CD4-positive, alpha-beta T cell treated with Interferon alpha-2 for 1 hour (primary cell): ENCODE results near the gene DNM3.

ENCODE experiments used
- DNase-seq, 2 donors: peaks; one replicate each; pipeline ENCODE4 v3.0.0-alpha.2; 2020 to 2022

DNM3 gene

GRCh38 chr1:172442843-172443565 is 601.7 kb downstream of the DNM3 start:
- DNase-seq = no peak

GRCh38 chr1:172443666-172444453 is 602.6 kb downstream of the DNM3 start, which contains the start of gene PIGC:
PIGC (minus strand) TSS chr1:172444069; CDS start chr1:172442622, 1,447 bp downstream.
- DNase-seq = peak; percentile 88 to 91

DNA sequence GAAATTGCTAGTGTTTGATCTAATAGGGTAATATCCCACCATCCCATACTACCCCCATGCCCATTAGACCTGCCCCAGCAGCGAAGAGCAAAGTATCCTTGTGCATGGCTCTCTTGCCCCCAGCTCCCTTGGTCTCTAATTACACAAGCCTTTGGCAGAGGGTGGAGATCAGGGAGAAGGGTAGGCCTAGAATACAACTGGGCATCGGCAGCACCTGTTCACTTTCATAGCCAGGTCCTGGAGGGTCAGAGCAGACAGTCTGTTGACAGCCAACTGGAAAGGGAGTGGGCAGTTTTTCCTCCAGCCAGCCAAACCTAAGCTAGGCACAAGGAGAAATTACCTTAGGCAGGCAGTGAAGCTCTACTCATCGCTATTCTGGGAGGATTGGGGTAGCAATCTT is 605.2 kb downstream of the DNM3 start:
- no peak for DNase-seq

DNA sequence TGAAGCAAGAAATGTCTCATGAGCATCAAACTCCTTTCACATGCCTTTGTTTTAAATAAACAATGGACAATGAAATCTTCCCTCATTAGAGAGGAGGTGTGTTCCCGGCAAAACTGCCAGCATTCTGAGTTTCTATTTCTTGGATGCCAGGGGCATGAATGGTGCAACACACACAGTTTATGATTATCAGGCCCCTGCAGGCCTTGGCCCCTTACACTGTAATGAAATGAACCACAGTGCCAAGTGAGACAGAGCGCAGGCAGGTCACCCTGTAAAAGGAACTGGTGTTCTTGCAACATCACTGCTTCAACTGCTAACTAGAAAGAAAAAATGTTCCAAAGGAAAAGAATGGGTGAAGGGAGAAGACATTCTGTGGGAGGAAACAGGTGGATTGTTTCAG is 606.3 kb downstream of the DNM3 start:
- no peak for DNase-seq

DNA sequence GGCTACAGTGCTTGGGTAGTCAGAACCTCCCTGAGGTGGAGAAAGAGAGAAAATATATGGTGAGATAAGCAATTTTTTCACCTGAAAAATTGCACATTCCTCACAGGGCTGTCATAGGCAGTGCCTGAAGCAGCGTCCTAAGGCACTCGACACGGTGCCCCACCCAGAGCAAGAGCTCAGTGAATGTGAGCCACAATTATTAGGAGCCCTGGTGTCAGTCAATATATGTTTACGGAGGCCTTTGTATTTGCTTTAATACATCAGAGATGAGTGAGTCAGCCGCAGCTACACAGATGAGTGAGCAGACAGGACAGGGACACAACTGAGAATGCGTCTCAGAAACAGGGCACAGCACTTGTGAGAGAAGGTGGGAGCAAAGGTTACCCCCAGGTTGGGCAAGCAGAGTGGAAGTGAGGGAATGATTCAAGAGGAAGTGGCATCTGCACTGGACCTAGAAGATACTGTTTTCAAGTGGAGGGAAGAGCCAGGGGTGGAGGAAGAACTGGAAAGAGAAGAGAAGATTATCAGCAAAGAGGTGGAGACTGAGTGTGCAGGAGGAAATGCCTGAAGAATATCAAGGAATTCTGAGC is 607.8 kb downstream of the DNM3 start:
- DNase-seq = no peak

DNA sequence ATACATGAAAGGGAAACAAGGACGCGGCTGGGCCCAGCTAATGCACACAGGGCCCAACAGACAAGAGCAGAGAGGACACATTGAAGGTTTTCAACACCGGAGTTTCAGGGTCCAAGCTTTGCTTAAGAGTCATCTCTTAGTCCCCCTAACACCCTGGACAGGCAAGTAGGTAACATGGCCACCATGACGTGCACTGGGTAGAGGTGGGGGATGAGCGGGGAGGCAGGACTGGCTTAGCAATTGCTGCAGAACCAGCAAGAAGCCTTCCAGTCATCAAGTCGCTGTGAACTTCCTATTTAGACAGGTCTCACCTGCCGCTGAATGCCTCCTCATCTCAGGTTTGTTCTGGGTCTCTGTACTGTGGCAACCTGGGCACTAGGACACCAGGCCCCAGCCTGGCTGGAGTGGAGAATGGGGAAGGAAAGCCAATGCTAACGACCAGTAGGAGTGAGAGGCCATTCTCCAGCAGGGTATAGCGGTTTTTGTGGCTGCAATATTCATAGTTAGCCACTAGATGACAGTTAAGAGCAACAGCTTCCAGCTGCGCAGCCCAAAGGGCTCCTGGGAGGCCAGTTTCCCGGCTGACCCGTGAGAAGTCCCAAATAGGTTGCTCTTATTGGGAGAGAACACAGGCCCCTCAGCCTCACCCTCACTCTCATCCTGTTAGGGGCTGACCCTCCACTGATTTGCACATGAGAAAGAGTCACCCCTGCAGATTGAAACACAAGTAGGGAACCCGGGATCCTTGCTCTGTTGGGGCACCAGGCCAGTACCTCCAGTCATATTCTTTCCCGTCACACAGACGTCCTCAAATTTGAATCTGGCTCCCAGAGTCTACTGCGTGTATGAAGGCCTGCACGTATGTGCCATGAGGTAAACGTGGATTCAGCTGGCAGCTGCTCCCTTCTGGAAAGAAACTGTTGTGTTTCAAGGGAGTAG is 608.6 kb downstream of the DNM3 start:
- DNase-seq = peak; percentile 40 to 61

GRCh38 chr1:172450524-172450885 is 609.2 kb downstream of the DNM3 start:
- DNase-seq = no peak

- DNase-seq = no peak
These were observed 609.7 kb downstream of the DNM3 start for GRCh38 chr1:172451002-172451443.

DNA sequence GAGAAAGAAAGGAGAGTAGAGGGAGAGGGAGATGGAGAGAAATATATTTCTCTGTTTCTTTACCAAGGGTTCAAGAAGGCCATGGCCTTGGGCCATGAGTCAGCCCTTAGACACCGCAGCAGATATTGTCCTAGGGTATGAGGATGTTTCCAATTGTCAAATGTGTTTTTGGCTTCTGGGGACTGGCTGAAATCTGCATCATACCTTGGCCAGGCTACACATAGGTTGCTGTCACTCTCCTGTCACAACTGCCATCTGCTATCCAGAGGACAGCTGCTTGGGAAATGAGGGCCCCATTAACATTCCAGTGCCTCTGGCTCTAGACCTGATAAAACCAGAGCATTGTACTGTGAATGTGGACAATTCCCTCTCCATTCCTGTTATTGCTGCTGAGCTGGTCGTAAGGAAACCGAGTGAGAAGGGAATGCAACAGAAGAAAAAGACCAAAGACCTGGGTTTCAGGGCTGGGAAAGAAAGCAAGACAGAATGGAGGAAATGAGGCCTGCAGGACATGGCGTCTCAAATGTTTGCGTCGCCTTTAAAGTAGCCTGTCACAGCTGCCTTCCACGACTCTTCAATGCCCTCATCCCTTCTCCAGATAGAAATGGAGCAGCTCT is 611.3 kb downstream of the DNM3 start:
- DNase-seq = no peak

DNA sequence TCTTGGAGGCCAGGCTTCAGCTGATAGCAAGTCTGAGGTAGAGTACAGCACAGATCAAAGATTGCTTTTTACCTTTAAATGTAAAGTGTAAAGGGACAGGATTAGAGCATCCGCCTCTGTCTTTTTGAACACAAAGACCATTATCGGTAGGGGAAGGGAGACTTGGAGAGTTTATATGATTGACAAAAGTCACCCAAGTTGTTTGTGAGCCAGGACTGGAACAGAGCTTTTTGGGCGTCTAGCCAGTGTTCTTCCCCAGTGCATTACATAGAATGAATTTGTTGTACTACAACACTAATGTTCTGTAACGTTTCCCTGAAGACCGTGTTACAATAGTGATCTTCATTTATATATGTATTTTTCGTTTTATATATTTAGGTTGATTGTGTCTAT is 611.9 kb downstream of the DNM3 start:
- no peak for DNase-seq

DNA sequence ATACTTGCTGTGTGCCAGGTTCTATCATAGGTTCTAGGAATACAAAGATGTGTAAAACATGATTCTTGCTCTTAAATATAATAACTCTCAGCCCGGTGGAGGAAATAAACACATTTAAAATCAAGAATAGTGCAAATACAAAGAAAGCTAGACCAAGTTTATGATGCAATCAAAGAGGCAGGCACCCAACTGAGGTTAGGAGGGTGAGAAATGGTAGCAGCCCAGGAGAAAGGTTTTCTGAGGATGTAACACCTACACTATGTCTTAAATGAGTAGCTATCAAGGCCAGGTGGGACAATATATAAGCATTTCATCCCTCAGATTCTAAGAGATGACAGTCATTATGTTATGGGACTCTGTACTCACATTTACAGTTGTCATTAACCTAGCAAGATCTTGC is 612.3 kb downstream of the DNM3 start:
- no peak for DNase-seq

GRCh38 chr1:172455451-172455850 is 614.2 kb downstream of the DNM3 start:
- no peak for DNase-seq

GRCh38 chr1:172456344-172456769 is 615.1 kb downstream of the DNM3 start:
- DNase-seq = no peak

- DNase-seq = no peak
These were observed 616.3 kb downstream of the DNM3 start for GRCh38 chr1:172457479-172458130.

DNA sequence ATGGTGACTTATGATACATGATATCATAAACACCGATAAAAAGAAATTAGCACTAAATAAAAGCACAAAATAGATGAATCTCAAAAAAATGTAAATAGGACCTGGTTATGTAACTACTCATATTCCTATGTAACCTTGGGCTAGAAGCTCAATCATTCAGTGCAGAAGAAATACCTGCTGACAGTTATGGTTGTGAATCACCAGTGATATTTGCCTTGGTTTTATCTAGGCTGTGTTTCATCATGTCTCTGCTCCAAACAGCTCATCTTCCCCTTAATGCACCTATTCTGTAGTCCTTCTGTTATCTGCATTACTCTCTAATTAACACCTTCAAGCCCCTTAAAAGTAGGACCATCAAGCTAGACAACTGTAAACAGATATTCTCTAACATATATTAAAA is 618.9 kb downstream of the DNM3 start:
- no peak for DNase-seq

- DNase-seq = no peak
These were observed 619.6 kb downstream of the DNM3 start for GRCh38 chr1:172460887-172461315.
